Left ventricle myocardium inferior (tissue), 1 donor: ENCODE data around the gene PLEKHG3. TPM values are rescaled to one million over a fixed set of nuclear protein-coding genes. Genes with fewer than 3 reads are reported as not detected.

ENCODE experiments used
- DNase-seq: peaks from one replicate; pipeline ENCODE4 v3.0.0-alpha.2; 2020
- H3K27ac ChIP-seq: fragments of 200-600 bp; replicated peaks from 2 replicates; pipeline ENCODE4 v1.8.0; 2021
- H3K27me3 ChIP-seq: fragments of 200-600 bp; 2 replicates; pipeline ENCODE4 v1.8.0; 2021; ENCODE audit warnings: low read depth
- H3K36me3 ChIP-seq: fragments of 200-600 bp; 2 replicates; pipeline ENCODE4 v1.8.0; 2021
- H3K4me1 ChIP-seq: fragments of 200-600 bp; 2 replicates; pipeline ENCODE4 v1.8.0; 2021
- H3K4me3 ChIP-seq: fragments of 200-600 bp; 2 replicates; pipeline ENCODE4 v1.8.0; 2021; ENCODE audit warnings: mild to moderate bottlenecking, moderate library complexity
- H3K9me3 ChIP-seq: fragments of 200-600 bp; replicated peaks from 2 replicates; pipeline ENCODE4 v1.8.0; 2021
- intact Hi-C: fragments of 100-400 bp; cut with micrococcal nuclease; formaldehyde crosslinking; loops from one replicate; pipeline ENCODE4 v1.11.0; 2022
- total RNA-seq: library from RNA; stranded (reverse); fragmentation: NEBNext Ultra II Directional; extraction: Animal tissue kit (Norgen Biotek cat#: 25700); gene quantifications from one replicate; pipeline ENCODE4 v1.2.1, GENCODE V29; 2021
- TF ChIP-seq, protein P1 (sequence below): fragments of 200-600 bp; IDR thresholded peaks from 2 replicates; pipeline ENCODE4 v1.8.0; 2021; ENCODE audit warnings: antibody characterized with exemption, mild to moderate bottlenecking, borderline replicate concordance
- donor health status: DM: no; HTN: yes; CAD: no; lungs with severe emphysema.

Gene PLEKHG3
- total RNA-seq, 1 donor from 2014 or later: 16.5 TPM

DNA sequence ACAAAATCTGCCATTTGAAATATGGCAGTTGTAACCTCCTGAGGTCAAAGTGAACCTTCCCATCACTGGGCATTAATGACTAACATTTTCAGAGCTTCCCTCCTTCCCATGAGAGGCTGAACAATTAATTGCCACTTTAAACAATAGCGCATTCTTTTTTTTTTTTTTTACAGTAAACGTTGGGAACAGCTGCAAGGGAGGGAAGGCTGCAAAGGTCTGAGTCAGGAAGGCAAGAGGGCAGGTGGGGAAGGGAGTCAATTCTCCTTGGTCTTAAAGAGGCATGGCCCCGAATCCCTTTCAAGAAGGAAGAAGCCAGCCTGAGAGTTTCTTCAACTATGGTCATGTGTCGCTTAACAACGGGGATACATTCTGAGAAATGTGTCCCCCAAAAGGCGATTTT, 41.0 kb upstream of the PLEKHG3 start:
- DNase-seq: no peak
- H3K27me3 ChIP-seq: no peaks in the 10 kb centered on the region
- intact Hi-C loops: no loop called here
- H3K9me3 ChIP-seq: no peaks in the 10 kb centered on the region
- H3K4me3 ChIP-seq: no peak overlapping the region
- H3K36me3 ChIP-seq: no peaks in the 10 kb centered on the region
- H3K27ac ChIP-seq: no peak overlapping the region
- no peaks in the 10 kb centered on the region for H3K4me1 ChIP-seq
- TF ChIP-seq, protein P1, sequence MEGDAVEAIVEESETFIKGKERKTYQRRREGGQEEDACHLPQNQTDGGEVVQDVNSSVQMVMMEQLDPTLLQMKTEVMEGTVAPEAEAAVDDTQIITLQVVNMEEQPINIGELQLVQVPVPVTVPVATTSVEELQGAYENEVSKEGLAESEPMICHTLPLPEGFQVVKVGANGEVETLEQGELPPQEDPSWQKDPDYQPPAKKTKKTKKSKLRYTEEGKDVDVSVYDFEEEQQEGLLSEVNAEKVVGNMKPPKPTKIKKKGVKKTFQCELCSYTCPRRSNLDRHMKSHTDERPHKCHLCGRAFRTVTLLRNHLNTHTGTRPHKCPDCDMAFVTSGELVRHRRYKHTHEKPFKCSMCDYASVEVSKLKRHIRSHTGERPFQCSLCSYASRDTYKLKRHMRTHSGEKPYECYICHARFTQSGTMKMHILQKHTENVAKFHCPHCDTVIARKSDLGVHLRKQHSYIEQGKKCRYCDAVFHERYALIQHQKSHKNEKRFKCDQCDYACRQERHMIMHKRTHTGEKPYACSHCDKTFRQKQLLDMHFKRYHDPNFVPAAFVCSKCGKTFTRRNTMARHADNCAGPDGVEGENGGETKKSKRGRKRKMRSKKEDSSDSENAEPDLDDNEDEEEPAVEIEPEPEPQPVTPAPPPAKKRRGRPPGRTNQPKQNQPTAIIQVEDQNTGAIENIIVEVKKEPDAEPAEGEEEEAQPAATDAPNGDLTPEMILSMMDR: no peak

DNA sequence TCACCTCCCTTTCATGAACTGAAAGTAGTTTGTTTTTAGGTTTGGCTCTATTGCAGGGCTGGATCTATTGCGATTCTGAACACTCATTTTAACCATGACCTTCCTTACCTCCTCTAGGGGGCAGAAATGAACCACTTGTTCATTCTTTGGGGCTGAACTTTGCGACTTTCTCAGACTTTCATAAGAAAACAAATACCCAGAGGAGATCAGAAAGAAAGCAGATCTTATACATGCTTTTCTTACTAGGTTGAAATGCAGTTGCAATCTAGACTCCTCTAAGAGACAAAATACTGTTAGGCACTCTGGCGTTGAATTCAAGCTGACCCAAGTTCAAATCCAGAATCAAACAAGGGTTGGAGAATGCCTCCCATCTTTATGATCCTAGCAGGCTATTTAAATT, 32.6 kb upstream of the PLEKHG3 start:
- Histone ChIP-seq H3K9me3 (no peaks in the 10 kb centered on the region), H3K27me3 (no peaks in the 10 kb centered on the region), H3K36me3 (no peaks in the 10 kb centered on the region), H3K4me1 (peaks cover 5% of the 10 kb centered on the region), H3K4me3 (no peak overlapping the region), H3K27ac (no peak overlapping the region)
- intact Hi-C loops: loop anchor here (5.0 kb wide), 1 partner anchor 91 kb away; no protein-coding TSS in a partner anchor
- DNase-seq: no peak
- TF ChIP-seq, protein P1: peak; percentile 77

DNA sequence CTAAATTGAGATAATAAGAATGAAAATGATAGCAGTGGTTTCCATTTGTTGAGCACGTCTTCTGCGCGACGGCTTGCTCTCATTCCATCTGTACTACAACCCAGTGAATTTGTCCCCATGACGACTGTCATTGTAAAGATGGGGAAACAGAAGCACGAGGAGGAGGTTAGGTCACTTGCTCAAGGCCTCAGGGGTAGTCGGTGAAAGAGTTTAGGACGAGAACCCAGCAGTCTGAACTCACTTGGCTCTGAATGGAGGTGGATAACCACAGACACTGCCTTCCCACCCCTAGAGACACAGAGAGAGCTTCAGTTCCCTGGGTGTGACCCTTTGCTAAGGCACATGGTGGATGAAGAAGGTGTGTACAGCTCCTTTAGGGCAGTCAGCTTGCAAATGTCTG, 30.9 kb upstream of the PLEKHG3 start:
- no peaks in the 10 kb centered on the region for H3K9me3 ChIP-seq
- DNase-seq: no peak
- H3K27ac ChIP-seq: no peak overlapping the region
- TF ChIP-seq, protein P1: no peak
- intact Hi-C loops: loop anchor here (5.0 kb wide), 1 partner anchor 89 kb away; no protein-coding TSS in a partner anchor
- no peaks in the 10 kb centered on the region for H3K27me3 ChIP-seq
- no peak overlapping the region for H3K4me3 ChIP-seq
- H3K4me1 ChIP-seq: peaks cover 5% of the 10 kb centered on the region
- H3K36me3 ChIP-seq: no peaks in the 10 kb centered on the region

DNA sequence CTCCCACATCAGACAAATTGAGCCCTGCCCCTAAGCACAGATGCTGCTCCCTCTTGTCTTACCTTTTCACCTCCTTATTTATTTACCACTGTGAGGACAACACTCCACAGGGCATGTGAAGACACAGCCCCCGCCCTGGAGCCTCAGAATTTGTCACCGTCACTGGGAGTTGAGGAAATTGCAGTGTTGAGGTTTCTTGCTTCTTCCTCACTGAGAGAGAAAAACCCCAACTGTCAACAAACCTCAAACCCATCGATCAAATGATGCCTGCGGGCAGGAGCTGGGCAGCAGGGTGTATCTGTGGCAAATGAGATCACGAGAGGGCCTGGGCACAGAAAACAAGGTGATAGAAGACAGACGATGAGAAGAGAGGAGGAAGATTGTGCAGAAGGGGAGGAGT, 30.5 kb upstream of the PLEKHG3 start:
- Histone ChIP-seq H3K9me3 (no peaks in the 10 kb centered on the region), H3K27me3 (no peaks in the 10 kb centered on the region), H3K4me3 (no peak overlapping the region), H3K27ac (no peak overlapping the region), H3K4me1 (peaks cover 5% of the 10 kb centered on the region), H3K36me3 (no peaks in the 10 kb centered on the region)
- DNase-seq: no peak
- intact Hi-C loops: loop anchor here (5.0 kb wide), 1 partner anchor 89 kb away; no protein-coding TSS in a partner anchor
- TF ChIP-seq, protein P1: no peak

DNA sequence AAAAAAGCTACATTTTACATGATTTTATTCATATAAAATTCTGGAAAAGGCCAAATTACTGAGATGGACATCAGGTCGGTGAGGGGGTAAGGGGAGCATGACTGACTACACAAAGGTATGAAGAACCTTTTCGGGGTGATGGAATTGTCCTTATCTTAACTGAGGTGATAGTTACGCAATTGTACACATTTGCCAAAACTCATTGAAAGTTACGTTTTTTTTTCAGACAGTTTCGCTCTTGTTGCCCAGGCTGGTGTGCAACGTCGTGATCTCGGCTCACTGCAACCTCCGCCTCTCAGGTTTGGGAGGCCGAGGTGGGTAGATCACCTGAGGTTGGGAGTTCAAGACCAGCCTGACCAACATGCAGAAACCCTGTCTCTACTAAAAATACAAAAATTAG, 29.4 kb upstream of the PLEKHG3 start:
- H3K36me3 ChIP-seq: no peaks in the 10 kb centered on the region
- peaks cover 5% of the 10 kb centered on the region for H3K4me1 ChIP-seq
- TF ChIP-seq, protein P1: no peak
- DNase-seq: no peak
- intact Hi-C loops: loop anchor here (5.0 kb wide), 1 partner anchor 87 kb away; no protein-coding TSS in a partner anchor
- no peaks in the 10 kb centered on the region for H3K27me3 ChIP-seq
- no peaks in the 10 kb centered on the region for H3K9me3 ChIP-seq
- no peak overlapping the region for H3K27ac ChIP-seq
- no peak overlapping the region for H3K4me3 ChIP-seq

DNA sequence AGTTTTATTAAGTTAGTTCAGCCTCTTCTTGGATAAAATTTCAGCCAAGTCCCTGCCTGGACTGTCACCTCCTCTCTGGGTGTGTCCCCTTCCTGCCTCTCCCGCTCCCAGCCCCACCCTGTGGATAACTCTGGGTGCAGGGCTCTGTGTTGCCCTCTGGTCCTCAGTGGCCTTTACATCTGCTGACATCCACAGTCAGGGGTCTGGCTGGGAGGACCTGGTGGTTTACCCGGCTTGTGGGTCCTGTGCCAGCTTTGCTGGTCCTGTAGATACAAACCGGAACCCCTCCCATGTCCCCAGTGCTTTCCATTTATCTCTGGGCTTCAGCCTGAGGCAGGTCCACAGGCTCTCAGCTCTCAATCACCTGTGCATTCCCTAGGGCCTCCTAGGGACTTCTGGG, 28.9 kb upstream of the PLEKHG3 start:
- DNase-seq: no peak
- TF ChIP-seq, protein P1: no peak
- intact Hi-C loops: no loop called here
- H3K4me3 ChIP-seq: no peak overlapping the region
- no peak overlapping the region for H3K27ac ChIP-seq
- H3K36me3 ChIP-seq: no peaks in the 10 kb centered on the region
- peaks cover 5% of the 10 kb centered on the region for H3K4me1 ChIP-seq
- H3K9me3 ChIP-seq: no peaks in the 10 kb centered on the region
- H3K27me3 ChIP-seq: no peaks in the 10 kb centered on the region
